GM21737 (cell line): ENCODE measurements around the gene PARP16.
"Not testable (repeated sequence)": the region's sequence is repeated elsewhere in the genome, so short reads cannot be mapped to it uniquely, and the experiment has no call there.

Source experiments
- ATAC-seq: cut with Tn5 transposase; IDR thresholded peaks from one replicate; pipeline ENCODE4 v1.9.1; 2021; ENCODE audit warnings: mild to moderate bottlenecking, moderate library complexity; ENCODE audit not compliant: unreplicated experiment

The PARP16 gene

DNA sequence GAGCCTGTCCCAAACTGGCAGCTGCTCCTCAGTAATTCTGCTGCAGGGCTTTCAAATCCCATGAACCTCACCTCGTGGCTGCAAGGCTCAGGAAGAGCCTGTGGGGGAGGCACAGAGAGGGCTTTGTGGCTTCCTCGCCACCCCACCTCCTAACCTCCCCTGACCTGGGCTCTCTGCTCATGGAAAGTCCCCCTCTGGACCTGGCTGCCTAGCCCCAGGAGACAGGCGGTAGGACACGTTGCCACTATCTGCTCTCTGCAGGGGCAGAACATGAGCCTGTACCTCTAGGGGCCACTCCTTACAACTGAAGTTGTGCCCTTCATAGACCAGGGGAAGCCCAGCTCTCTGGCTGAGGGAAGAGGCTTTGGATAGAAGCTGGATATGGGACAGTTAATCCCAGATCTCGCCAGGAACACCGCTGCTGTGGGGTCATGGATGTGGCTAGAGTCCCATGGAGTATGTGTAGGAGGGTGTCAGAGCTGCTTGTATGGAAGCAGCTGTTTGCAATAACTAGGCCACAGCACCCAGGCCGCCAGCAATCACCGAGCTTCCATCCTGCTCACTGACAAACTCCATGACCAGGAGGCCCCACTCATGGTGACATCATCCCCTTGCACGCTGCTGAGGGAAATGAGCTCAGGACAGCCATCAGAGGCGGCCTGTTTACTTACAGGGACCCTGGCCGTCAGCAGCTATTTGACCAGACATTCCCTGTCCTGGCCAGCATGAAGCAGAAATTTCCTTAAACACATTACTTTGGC, 41.4 kb downstream of the PARP16 start:
- ATAC-seq: no peak

DNA sequence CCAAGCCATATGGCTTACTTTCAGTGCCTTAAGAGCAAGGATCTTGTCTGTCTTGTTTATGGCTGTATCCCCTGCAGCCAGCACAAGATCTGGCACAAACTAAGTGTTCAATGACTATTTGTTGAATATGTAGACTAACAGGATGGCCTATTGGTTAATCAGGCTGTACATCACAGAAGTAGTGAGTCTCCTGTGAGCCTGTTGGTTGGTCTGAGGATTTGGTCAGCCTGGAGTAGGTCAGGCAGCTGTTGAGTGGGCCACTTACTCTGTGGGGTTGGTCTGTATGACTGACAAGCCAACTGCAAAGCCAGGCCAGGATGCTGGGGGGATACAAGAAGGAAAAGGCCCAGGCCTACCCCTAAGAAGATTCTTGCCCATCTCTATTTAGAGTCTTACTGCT, 42.0 kb downstream of the PARP16 start:
- no peak for ATAC-seq

DNA sequence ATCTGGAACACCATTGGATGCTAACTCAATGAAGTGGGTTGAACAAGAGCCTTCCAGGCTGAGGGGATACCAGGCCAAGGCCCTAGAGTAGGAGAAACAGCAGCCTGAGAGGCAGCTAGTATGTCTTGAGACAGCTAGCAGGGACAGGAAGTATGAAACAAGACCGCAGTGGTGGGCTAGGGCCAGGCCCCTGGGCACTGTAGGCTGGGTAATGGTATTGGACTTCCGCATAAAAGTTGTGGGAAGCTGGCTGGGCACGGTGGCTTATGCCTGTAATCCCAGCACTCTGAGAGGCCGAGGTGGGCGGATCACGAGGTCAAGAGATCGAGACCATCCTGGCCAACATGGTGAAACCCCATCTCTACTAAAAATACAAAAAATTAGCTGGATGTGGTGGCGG, 50.2 kb downstream of the PARP16 start:
- not testable (repeated sequence) for ATAC-seq

DNA sequence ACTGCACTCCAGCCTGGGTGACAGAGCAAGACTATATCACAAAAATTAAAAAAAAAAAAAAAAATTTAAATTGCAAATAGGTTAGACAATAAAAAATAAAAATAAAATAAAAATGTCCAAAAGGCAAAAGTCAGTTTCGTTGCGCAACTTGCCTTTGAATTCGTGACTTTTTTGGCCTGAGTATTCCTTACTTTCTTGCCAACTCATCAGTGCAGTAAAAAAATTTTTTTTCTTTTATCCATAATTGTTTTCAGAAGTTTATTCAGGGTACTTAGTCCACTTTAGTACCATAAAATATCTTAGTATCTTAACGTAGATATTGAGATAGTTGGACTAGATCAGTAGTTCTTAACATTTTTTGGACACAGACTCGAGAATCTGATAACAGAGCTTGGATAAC, 53.0 kb downstream of the PARP16 start:
- ATAC-seq: no peak

DNA sequence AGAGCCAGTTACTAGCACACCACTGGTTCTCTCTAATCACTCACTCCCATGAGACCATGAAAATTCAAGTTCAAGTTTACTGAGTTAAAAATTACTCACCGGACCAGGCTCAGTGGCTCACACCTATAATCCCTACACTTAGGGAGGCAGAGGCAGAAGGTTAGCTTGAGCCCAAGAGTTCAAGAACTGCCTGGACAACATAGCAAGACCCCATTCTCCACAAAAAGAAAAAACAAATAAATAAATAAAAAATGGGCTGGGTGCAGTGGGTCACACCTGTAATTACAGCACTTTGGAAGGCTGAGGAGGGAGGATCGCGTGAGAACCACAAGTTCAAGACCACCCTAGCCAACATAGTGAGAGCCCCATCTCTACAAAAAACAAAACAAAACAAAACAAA, 54.2 kb downstream of the PARP16 start:
- no peak for ATAC-seq

DNA sequence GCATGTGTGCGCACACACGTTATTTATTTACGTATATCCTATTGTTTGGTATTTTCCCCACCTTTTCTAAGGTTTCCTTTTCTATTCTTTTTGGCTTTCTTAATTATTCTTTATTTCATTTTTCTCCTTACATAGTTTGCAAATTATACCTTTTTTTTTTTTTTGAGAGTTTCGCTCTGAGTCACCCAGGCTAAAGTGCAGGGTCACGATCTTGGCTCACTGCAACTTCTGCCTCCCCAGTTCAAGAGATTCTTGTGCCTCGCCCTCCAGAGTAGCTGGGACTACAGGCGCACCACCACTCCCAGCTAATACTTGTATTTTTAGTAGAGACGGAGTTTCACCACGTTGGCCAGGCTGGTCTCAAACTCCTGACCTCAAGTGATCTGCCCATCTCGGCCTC, 55.4 kb downstream of the PARP16 start:
- no peak for ATAC-seq

DNA sequence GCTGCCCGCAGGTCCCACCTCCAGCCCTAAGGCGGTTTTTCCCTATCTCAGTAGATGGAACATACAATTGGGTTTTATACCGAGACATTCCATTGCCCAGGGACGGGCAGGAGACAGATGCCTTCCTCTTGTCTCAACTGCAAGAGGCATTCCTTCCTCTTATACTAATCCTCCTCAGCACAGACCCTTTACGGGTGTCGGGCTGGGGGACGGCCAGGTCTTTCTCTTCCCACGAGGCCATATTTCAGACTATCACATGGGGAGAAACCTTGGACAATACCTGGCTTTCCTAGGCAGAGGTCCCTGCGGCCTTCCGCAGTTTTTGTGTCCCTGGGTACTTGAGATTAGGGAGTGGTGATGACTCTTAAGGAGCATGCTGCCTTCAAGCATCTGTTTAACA, 59.8 kb downstream of the PARP16 start:
- ATAC-seq: not testable (repeated sequence)

DNA sequence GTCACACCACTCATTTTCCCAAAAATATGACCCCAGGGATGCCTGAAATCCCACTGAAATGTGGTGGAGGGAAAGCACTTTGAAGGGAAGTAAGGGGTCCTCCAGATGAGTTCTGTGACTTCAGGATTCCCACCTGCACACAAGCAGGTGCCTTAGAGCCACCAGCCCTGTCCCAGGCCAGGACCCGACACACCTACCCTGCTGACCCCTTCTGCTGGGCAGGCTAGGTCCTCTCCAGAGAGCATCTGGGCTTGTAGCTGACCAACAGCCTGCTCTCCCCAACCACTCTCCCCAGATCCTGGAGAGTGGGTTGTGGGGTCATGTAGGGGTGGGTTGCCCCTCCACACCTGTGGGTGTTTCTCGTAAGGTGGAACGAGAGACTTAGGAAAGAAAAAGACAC, 60.5 kb downstream of the PARP16 start:
- ATAC-seq: no peak

DNA sequence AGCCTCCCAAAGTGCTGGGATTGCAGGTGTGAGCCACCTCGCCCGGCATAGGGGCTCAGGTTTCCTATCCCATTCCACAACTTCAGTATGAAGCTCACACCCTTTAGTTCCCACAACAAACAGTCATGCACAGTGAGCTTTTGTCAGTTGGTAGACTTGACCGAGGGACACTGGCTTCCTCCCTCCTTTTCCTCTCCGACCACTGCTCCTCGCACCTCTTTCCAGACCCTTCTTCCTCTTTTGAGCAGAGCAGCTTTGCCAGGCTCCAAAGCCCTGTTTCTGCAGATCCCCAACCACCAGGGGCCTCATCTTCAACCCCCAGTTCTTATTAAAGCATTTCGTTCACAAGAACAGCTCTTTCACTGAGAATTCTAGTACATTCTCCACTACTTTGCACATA, 62.7 kb downstream of the PARP16 start:
- no peak for ATAC-seq

DNA sequence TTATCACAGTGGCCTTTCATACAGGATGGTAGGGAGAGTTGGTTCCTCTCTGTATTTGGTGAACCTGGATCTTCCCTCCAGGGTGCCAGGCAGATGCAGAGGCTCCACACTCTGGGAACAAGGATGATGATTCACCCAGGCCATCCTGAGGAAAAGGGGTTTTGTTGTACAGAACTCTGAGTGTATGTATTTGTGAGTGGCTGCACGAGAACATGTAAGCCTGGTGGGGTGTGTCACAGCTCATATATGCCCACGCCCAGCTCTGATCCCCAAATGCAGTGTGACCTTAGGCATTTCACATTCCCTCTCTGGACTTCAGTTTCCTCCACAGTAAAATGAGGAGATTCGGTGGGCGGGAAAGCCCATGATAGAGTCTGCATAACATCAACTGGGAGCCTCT, 63.8 kb downstream of the PARP16 start:
- no peak for ATAC-seq

DNA sequence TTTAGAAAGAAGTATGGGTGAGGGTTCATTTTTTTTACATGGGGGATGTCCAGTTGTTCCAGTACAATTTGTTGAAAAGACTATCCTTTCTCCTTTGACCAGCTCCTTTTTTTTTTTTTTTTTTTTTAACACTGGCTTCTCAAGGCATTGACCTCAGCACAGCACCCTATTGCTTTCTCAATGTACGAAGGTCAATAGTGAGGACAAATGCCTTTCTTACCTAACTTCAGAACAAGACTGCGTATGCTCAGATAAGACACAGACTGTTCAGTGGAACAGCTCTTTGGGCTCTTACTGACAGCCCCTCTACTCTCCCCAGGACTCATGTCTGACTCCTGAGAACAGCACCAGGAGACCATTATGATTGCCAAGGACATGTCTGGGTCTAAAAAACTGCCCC, 65.0 kb downstream of the PARP16 start:
- ATAC-seq: no peak

DNA sequence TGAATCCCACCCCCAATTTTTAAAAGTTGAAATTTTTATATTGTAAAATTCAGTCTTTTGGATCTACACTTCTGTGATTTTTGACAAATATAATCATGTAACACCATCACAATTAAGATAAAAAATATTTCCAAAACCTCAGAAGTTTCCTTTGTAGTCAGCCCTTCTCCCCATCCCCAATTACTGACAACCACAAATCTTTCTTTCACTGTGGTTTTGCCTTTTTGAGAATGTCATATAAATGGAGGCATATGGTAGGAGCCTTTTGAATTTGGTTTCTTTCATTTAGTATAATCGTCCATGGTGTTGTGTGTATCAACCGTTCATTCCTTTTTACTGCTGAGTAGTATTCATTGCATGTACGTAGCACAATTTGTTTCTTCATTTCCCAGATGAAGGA, 67.5 kb downstream of the PARP16 start:
- no peak for ATAC-seq

DNA sequence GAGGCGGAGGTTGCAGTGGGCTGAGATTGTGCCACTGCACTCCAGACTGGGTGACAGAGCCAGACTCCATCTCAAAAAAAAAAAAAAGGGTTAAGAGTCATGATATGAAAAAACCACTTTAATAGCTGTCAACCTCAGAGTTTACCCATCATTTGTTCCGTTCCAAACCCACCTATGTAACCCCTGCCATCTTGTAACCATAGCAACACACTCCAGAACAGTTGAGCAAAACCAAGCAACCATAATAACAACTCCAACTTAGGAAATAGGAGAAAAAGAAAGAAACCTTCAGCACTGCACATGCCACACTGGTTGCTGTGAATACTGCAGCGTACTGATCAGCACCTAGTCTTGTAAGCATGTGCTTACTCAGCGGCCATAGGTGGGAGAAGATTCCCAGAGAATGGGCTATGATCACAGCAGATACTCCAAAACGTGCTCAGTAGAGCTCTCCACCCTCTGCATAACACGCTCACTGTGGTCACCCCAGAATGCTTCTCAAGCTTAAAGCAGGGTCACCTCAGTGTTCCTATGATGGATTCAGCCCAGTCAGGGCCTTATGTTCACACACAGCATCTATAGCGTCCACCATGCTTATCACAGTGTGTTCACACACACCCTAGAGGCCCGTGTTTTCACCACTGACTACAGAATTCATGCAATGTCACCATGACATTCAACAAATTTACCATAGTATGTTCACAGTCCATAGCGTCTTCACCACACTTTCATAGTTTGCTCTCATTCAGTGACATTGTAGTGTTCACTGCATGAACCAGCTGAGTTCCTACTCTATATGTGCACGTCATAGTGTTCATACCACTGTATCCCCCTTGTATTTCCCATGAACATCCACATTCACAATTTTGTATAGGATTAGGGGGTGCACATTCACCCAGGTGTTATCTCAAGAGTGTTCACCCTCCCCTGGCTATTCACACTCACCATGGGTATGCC, 68.9 kb downstream of the PARP16 start:
- ATAC-seq: no peak

DNA sequence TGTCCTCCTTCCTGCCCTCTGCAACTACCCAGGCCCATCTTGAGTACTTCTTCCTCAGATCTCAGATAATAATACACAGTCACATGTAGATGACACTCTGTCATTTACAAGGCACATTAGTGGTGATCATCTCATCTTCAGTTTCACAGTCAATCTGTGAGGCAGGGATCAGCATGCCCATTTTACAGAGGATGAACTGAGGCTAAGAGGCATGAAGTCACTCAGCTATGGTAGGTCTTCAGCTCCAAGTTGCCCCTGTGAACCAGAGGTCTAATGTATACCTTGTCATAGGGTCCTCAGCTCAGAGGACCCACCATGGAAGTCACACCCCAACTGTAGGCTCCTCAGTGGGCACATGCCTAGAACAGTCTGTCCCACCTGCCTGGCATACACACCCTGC, 71.2 kb downstream of the PARP16 start:
- ATAC-seq: no peak

DNA sequence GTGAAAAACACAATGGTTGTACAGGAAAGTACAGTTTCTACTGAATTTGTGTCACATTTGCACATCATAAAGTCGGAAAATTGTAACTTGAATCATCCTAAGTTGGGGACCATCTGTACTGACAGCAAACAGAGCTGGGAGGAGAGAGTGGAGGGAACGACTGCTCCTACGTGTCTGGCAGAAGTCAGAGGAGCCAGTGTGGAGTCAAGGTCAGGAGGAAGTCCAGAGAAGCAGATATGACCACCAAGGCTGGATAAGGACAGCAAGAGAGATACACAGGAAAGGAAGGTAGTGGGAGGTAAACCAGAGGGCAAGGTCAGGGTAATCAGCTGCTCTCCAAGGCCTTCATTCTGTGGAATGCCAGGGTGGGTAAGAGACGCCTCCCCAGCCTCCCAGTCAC, 72.7 kb downstream of the PARP16 start:
- no peak for ATAC-seq

DNA sequence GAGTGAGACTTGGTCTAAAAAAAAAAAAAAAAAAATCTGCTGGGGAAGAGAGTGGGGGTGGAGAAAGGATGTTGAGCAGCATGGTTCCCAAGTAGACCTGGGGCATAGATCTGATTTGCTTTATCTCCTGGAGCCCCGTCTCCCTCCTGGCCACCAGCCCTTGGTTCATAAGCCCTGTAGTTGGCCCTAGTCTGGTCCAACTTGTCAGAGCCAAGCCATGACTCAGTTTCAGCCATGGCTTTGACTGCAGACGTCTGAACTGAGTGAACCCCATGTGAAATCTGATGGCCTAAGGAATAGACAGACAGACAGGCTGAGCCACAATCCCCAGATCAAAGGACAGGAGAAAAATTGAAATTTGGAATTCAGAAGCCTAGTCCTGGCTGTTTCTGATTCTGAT, 73.4 kb downstream of the PARP16 start:
- no peak for ATAC-seq

DNA sequence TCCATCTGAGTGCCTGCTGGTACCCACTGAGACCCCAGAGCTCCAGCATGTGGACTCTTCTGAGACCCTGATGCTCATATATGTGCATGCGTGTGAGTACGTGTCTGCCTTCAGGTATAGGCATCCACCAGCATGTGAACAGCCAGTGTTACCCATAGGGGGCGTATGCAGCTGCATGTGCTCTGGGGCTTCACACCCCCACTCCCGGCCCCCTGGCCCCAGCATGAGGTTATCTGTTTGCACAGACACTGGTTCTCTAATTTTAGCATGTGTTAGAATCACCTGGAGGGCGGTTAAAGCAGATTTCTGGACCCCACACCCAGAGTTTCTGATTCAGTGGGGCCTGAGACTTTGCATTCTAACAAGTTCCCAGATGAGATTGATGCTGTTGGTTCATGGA, 74.6 kb downstream of the PARP16 start:
- no peak for ATAC-seq

DNA sequence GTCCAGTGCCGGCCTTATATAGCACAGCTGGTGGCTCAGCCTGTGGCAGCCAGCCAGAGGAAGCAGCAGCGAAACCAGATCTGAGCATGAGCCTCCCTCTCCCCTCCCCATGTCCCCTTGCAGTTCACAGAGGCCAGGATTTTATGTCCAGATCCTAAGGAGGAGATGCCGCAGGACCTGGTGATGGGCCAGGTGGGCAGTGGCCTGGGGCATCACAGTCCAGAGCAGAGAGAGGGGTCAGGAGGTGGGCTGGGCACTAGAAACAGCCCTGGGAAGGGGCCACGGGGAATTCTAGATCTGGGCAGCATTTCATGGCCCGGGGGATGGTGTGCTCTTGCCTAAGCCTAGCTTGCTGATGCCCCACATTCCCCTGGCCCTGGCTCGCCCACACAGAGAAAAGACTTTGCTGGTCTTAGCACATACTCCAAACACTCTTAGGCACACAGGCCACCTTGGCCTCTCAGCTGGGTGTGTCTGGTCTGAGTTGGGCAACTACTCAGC, 75.2 kb downstream of the PARP16 start:
- no peak for ATAC-seq

DNA sequence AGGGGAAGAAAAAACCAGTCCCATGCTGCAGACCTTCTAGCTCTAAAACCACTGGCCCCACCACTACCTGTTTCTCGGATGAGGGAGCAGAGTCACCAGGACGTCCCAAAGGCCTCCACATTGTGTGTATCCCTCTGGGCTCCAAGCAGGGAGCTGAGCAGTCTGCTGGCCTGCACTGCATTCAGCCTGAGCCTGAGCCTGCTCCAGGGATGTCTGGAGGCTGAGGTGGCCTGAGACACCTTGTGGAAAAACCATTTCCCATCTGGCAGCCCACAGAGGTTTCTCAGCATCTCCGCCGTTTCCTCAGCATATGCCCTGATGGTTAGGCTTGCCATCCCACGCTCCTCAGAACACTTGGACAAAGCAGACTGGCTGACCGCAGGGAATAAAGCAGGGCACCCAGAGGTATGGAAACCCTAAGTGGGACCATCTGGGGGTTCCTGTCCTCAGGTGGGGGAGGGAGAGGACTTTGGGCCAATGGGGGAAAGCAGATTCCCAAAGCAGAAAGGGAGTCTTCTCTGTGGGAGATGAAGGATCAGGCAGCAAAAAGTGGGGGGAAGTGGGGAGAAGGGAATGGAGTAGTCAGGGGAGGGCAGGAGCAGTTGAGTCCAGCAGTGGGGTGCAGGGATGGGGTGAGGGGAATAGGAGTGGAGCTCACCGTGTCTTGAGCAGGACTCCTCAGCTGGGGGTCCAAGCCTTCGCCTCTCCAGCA, 75.8 kb downstream of the PARP16 start, which contains the start of gene CILP:
Gene CILP, minus strand, starts transcription at position 704 of the 712 bp plus-strand sequence. CDS start 1,718 bp downstream, outside the sequence.
- ATAC-seq: no peak

DNA sequence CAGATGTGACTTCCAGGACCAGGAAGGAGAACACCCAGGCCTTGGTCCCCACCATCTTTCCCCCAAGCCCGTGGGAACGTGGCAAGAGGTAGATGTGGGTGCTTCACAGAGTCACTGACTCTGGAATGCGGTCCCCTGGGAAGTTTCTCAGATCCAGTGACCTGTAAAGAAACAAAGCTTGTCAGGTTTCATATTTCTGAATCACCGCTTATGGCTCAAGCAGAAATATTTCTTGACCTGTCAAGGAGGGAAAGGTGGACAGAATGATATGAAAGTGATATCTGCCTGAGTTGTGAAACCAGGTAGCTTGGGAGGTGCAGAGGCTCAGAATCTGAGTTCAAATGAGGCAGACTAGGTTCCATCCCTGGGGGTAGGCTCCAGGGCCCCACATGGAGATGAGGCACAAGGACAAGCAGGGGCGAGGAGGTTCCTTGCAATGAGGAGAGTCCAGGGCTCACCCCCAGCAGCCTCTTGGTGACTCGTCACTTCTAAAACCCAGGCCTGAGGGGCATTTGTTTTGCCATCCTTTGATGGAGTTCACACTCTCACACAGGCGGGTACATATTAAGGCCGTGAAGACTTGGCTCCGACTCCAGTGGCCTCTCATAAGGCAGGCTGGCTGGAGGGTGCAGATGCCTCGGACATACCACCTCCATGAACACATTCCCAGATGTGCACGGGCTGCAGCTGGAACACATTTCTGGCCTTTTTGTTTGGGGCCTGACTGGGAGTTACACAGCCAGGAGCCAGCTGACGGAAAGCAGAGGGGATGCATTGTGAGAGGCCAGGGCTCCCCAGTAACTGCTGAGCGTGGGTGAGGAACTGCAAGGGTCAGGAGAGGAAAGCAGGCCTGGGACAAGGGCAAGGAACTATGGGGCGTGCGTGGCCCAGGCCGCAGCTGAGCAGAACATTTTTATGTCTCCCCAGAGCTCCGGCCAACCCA, 76.7 kb downstream of the PARP16 start:
- ATAC-seq: no peak
